ENCODE results near the gene SS18L1.

GRCh38 chr20:62163986-62164762 is 20.6 kb downstream of the SS18L1 start:
- no peak for TF ChIP-seq CTCF (IDR thresholded peaks at IDR 0.05)
- TF ChIP-seq POLR2A (IDR thresholded peaks at IDR 0.05), result no peak
